Measurements from ENCODE around the gene OR7A5.
"Not testable (repeated sequence)": the region's sequence is repeated elsewhere in the genome, so short reads cannot be mapped to it uniquely, and the experiment has no call there.

Gene OR7A5

GRCh38 chr19:14784730-14785101, 50.3 kb downstream of the OR7A5 start:
- DNase-seq (ENCODE audit: low read depth in 2 of 2): not testable (repeated sequence)

GRCh38 chr19:14783410-14783998, 51.5 kb downstream of the OR7A5 start:
- DNase-seq (ENCODE audit: low read depth in 2 of 2): not testable (repeated sequence)

- DNase-seq (ENCODE audit: low read depth in 2 of 2): no peak
Measured at GRCh38 chr19:14782626-14783409, 52.2 kb downstream of the OR7A5 start.

GRCh38 chr19:14781713-14782536, 53.1 kb downstream of the OR7A5 start:
- DNase-seq (ENCODE audit: low read depth in 2 of 2): not testable (repeated sequence)

GRCh38 chr19:14780622-14781225, 54.3 kb downstream of the OR7A5 start:
- DNase-seq (ENCODE audit: low read depth in 2 of 2): not testable (repeated sequence)

GRCh38 chr19:14779151-14779550, 55.8 kb downstream of the OR7A5 start:
- no peak for DNase-seq (ENCODE audit: low read depth in 2 of 2)

GRCh38 chr19:14778110-14778845, 56.7 kb downstream of the OR7A5 start, which contains the start of gene ADGRE2:
Gene ADGRE2, minus strand, starts transcription at chr19:14778560. Its CDS starts 1,804 bp downstream, at chr19:14776756.
- DNase-seq (ENCODE audit: low read depth in 2 of 2): not testable (repeated sequence)

- DNase-seq (ENCODE audit: low read depth in 2 of 2): not testable (repeated sequence)
Measured at GRCh38 chr19:14777645-14778044, 57.3 kb downstream of the OR7A5 start.

Data from fibroblast of skin of left quadriceps (primary cell).